GM21515 (cell line): ENCODE data around the gene CCDC14.
"Not testable (repeated sequence)": the region's sequence is repeated elsewhere in the genome, so short reads cannot be mapped to it uniquely, and the experiment has no call there.

ENCODE experiments used
- ATAC-seq: cut with Tn5 transposase; IDR thresholded peaks from one replicate; pipeline ENCODE4 v1.9.1; 2021; ENCODE audit not compliant: unreplicated experiment

Gene CCDC14

DNA sequence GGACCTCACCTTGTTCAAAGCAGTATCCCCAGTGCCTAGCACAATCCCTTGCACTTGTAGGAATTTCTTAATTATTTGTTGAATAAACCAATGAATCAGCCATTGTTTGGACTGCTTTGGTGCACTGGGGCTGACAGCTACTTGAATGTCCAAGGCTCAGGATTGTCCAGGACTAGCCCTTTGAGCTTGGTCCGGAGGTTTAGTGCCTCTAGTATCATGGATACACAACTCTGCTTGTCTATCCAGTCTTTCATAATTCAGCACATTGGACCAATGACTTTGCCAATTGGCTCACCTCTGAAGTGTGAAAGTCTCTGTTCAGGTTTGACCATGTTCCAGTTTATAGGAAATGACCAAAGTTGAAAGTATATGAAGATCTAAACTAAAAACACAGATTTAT lies 3.8 kb upstream of the CCDC14 start:
- ATAC-seq: not testable (repeated sequence)

- ATAC-seq: no peak
Measured at GRCh38 chr3:123961508-123961856, 453 bp upstream of the CCDC14 start.

DNA sequence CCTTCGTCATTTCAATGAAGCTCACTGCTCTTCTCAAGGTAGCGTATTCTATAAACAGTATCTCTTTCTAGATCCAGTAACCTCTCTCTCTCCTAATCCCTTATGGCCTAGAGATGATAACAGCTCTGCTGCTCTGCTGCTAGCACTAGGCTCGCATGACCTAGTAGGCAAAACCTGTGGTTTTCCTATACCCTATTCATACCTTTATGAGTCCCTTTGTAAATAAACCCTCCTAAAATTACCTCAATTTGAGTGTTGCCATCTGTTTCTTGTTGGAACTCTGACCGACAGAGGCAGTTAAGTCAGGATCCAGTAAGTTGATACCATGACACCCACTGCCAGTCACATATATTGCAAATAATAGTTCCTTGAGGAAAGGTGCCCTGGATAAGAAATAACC lies 7.3 kb downstream of the CCDC14 start:
- peak; percentile 60 for ATAC-seq

DNA sequence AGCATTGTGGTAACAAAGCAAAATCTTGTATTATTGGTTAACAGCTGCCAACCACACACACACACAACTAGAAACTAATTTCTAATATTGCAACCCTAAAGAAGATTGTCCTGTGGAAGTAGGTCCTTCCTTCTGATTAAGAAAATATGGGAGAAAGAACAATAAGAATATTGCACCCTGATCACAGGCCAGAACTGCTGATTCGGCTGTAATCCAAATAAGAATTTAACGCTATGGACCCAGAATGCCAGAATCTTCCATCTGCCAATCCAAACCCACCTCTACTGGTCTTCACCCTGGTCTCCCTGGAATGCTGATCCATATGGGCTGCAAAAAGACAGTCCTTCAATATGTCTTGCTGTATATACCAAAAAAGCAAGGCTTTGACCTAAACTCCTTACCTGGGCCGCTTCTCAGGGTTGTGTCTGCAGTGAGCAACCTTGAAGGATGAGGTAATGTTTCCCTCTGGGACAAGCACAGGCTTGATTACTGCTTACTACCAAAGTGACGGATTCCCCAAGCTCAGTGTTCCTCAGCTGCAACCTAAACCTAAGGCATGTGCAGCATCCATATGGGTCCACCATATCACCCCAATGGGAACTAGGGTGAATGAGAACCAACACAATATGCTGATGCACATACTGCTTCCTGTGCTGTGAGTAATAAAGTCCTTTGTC lies 8.0 kb downstream of the CCDC14 start:
- peak; percentile 23 for ATAC-seq

DNA sequence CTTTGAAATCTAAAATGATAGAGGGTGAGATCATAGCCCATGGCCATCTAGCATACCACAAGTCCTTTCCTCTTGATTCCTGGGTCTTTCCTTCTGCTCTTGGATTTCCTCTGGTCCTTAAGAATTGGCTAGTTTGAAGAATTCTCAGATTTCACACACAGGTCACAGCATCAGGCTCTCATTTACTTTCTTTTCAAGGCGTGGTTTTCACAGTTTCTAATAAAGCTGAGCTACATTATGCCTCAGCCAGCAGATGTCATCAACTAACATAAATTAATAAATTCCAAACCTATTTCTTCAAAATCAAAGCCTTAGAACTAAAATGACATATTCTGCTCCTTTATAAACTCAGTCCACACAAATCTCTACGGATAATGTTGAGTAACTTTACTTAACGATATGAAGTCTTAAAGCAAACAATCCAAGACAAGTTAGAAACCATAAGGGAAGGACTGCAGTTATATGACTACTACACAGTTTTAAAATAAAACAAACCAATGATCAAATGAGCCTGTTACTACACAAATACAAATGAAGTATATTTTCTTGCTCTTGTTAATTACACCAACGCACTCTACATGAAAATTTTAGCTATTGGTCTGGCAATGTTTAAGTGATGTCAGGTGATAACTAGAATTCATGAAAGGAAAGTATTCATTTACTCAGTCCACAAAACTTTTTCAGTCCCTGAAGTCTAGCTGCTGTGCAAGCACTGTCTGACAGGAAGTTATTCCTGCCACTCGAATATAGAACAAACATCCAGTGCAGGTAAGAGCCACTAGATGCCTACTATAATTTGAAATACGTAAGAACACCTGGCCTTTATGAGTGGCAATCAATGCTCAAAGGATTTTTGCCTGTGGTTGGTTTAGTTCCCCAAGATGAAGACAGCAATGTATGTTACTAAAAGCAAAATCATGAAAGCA lies 9.2 kb downstream of the CCDC14 start:
- ATAC-seq: no peak

DNA sequence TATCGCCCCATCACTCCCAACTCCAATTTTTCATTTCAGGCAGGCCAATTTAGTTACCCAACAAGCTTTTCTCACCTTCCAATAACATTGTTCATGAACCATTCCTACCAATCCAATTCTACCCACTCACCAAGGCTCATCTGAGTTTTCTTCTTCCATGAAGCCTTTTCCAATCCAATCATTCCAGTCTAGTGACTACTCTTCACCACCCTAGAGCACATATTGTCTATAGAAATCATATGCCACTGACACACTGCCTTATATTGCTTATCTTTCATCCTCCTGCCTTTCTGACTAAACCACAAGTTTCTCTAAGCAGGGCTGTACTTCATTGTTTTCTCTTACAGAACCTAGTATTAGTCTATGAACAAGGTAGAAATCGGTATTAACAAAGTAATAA lies 11.4 kb downstream of the CCDC14 start:
- ATAC-seq: no peak

GRCh38 chr3:123948449-123948848 lies 12.6 kb downstream of the CCDC14 start:
- no peak for ATAC-seq

- no peak for ATAC-seq
Measured at GRCh38 chr3:123947482-123947881, 13.5 kb downstream of the CCDC14 start.

GRCh38 chr3:123941542-123941941 lies 19.5 kb downstream of the CCDC14 start:
- no peak for ATAC-seq

- ATAC-seq: no peak
Measured at GRCh38 chr3:123941121-123941520, 19.9 kb downstream of the CCDC14 start.

DNA sequence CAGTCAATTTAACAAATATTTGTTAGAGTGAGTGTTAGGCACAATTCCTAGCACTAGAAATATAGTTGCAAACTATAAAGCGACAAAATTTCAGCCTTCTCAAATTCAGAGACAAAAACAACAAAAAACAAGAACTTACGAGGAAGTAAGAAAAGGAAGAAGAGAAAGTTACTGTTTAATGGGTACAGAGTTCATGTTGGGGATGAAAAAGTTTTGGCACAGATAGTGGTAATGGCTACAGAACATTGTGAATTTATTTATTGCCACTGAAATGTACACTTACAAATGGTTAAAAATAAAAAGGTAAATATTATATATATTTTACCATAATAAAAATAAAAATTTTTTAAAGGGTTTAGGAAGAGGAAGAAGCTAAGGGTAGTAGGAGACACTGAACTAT lies 21.3 kb downstream of the CCDC14 start:
- no peak for ATAC-seq

GRCh38 chr3:123936400-123936799 lies 24.6 kb downstream of the CCDC14 start:
- no peak for ATAC-seq

DNA sequence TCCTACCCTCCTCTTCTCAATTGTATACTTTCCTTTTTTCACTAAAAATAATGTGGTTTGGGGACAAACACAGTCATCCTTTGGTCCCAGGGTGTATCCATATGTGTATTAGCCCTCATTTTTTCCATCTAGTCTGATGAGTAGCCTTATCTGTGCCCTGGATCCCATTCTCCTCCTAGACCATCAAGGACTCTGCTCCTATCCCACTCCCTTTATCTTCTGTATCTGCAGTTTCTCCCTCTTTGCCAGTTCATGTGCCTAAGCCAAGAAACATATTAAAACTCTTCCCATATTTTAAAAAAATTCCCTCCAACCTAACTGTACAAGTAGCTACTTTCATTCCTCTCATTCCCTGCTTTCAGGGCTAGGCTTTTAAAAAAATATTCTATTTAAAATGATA lies 25.2 kb downstream of the CCDC14 start:
- no peak for ATAC-seq

DNA sequence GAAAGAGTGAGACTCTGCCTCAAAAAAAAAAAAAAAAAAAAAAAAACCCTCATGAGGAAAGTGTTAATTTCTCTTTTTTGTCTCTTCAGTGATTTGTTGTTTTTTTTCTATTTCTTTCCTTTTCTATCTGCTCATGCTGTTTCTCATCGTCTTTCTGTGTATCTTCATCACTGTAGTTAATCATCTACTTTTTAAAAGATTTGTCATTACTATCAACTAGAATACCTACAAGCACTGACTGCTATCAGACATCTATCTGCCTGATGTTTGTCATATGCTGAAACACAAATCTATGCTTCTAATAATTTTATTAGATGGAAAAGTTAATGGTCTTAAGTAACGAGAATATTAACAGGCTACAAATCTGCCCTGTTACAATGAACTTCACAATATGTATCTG lies 26.8 kb downstream of the CCDC14 start:
- no peak for ATAC-seq

DNA sequence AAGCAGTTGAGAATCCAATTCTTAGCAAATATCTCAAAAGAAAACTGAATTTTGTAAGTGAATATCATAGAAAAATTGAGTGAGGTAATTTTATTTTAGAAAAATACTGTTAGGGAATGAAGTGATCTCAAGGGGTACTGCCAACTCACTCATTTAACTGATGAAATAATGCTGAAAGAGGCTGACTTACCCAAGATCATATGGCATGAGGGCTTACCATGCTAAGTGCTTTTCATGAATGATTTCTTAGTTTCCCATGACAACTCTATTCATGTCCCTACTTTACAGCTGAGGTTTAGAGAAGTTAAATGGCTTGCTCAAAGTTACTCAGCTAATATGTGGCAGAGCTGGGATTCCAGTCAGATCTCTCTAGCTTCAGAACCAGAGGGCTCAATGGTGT lies 30.6 kb downstream of the CCDC14 start:
- no peak for ATAC-seq

DNA sequence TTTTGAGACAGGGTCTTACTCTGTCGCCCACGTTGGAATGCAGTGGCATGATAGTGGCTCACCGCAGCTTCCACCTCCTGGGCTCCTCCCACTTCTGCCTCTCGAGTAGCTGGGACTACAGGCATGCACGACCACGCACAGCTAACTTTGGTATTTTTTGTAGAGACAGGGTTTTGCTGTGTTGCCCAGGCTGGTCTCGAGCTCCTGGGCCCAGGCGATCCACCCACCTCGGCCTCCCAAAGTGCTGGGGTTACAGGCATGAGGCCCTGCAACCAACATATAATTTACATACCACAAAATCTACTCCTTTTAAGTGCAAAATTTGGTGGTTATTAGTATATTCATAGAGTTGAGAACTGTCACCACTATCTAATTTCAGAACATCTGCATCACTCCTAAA lies 31.7 kb downstream of the CCDC14 start:
- no peak for ATAC-seq

DNA sequence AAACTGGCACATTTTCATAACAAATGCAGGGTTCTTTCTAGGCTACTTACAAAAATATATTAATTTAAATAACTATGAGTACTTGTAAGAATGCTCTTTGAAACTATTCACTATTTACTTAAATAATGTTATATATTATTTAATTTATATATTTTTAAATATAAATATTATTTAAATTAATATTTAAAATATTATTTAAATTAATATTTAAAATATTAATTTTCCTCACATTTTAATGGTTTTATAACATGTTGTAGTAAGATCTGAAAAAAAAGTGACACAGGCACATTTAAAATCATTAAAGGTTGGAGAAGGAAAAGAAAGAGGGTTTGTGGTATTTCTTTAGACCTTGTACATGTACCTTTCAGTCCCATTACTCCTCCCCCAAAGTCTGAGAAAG lies 34.6 kb downstream of the CCDC14 start:
- no peak for ATAC-seq

DNA sequence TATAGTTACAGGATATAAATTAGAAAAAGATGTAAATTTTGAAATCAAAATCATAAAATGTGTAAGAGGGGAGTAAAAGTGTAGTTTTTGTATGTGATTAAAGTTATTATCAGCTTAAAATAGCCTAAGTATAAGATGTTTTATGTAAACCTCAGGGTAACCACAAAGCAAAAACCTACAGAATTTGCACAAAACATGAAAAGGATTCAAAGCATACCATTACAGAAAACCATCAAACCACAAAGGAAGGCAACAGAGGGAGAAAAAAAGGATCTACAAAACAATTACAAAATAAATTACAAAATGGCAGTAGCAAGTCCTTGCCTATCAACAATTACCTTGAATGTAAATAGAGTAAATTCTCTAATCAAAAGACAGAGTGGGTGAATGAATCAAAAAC lies 40.2 kb downstream of the CCDC14 start:
- no peak for ATAC-seq

- no peak for ATAC-seq
Measured at GRCh38 chr3:123920383-123920782, 40.6 kb downstream of the CCDC14 start.

GRCh38 chr3:123919353-123919752 lies 41.7 kb downstream of the CCDC14 start:
- ATAC-seq: no peak

- no peak for ATAC-seq
Measured at GRCh38 chr3:123914829-123915228, 46.2 kb downstream of the CCDC14 start.

DNA sequence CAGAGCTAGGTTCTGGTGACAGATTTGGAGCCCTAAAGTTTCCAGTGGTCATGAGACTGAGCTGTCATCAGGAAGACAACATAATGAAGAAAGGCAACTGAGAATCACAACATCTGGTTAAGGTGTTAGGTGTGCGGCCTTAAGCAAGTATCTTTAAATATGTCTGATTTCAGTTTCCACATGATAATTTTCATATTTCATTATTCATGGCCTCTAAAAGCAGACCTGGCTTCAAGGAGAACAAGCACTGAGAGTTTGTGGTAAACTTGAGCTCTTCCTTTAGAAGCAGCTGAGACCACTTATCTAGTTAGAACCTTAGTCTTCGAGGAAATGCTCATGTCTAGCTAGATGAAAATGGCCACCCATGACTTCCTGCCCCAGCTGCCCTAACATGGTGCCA lies 51.2 kb downstream of the CCDC14 start:
- peak; percentile 79 for ATAC-seq
